HG02798 (cell line): Measurements from ENCODE around the gene PPP1R1C.

Experiments
- ATAC-seq: cut with Tn5 transposase; IDR thresholded peaks from one replicate; pipeline ENCODE4 v1.9.1; 2021; ENCODE audit warnings: mild to moderate bottlenecking; ENCODE audit not compliant: unreplicated experiment, poor library complexity

Gene PPP1R1C

DNA sequence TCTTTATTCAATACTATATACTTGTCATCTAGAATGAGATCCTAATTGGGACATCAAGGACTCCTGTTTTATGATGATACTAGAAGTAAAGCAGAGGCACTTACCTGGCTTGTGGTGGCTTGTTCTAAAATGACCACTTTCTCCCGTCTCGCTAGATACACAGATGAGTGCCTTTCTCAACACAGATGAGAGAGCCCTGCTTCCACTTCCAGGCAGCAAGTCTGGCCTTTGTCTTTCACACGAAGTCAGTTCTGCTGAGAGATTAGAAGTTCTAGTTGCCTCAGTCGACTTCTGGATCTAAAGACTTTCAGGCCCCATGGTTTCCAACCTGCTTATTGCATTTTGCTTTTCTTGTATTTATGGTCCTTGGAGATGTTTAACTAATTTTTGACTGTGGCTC, 70.3 kb downstream of the PPP1R1C start:
- no peak for ATAC-seq

DNA sequence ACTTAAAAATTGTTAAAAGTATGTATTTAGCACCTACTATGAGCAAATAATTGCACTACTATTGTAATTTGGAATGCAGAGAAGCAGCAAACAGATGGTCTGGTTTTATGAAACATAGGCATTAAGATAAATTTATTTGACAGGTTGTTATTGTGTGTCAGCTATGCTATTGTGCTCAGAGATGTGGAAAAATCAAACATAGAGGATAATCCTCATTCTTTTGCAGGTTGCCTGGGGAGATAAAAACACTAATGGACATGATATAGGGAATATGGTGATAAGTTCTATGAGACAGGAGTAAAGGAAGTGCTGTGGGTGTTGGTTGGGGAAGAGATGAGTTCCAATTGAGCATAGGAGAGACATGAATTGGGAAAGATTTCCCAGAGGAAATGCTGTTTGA, 71.3 kb downstream of the PPP1R1C start:
- ATAC-seq, result no peak

DNA sequence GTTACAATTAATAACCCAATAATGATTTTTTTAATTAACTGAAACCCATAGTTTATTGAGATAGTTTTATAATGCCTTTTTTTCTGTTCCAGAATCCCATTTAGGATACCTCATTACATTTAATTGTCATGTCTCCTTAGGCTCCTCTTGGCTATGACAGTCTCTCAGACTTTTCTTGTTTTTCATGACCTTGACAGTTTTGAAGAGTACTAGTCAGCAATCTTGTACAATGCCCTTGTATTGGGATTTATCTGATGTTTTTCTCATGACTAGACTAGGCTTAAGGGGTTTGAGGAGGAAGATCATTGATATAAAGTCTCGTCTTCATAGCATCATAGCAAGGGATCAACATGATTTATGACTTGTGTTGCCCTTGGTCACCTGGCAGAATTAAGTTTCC, 72.4 kb downstream of the PPP1R1C start:
- ATAC-seq, result no peak

DNA sequence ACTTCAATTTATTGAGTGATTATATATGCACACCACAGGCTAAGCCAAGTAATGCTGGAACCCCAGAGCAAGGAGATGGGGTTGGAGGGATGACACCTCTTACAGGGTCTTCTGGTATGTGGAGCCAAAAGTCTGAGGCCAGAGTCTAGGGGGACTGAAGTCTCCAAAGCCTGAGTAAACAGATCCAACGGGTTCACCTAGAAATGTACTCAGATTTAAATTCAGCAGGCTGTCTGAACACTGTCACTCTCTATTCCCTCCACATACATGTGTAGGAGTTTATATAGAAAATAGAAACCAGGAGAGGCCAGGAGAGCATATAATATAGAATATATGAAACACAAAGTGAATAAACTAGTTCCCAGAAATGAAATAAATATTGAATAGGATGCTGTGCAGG, 76.1 kb downstream of the PPP1R1C start:
- ATAC-seq, result no peak

DNA sequence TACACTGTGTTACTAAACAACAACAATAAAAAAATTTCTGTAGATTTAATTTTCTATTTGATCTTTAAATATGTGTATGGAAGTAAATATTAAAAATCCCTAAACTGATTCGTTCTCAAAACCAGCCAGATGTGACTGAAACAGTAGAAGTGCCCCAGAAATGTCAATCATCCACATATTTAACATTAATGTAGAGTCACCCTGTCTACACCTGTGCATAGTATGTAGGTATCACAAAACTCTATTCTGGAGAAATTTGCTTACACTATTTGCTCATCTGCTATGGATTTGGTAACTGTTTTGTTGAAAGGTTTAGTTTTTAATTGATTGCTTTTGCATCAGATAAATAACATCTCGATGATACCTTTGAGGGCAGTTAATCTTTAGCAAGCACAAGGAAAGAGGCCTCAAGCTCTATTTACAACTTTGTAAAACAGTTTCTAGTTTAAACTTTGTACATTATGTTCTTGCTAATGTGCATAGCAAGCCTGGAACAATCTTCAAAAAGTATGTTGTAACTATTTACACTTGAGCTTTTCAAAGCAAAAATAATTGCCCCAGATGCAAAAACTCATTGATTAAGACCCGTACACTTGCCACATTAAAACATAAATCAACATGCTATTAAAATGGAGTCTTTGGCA, 76.8 kb downstream of the PPP1R1C start:
- no peak for ATAC-seq

DNA sequence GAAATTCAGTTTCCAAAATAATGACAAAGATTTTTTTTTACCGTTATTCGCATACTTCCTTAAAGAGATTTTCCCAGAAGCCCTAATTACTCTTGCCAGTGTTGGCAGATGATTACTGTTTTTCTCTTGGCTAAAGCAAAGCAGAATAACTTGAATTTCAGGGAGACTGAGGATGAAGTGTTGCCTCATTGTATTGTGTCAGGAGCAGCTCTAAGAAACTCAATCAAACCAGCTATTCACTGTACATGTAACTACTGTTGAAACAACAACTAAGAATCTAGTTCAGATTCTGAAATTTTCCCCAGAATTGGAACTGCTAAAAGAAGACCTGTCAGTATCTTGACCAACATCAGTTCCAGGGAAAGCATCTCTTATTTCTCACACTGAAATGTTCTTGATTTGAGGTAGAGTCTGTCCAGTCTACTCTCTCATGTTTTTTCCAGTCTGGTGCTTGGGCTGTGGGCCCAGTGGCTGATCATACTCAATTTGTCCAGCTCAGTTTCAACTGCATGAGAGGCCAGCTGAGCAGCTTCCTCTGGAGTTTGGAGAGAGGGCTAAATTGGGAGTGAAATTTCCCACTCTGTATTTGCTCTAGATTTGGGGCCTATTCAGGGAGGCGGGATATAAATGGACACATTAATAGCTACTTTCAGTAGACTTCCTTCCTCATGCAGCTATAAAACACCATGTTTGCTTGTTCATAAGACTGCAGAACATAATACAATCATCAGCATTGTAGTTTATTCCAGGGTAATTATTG, 78.5 kb downstream of the PPP1R1C start:
- no peak for ATAC-seq

DNA sequence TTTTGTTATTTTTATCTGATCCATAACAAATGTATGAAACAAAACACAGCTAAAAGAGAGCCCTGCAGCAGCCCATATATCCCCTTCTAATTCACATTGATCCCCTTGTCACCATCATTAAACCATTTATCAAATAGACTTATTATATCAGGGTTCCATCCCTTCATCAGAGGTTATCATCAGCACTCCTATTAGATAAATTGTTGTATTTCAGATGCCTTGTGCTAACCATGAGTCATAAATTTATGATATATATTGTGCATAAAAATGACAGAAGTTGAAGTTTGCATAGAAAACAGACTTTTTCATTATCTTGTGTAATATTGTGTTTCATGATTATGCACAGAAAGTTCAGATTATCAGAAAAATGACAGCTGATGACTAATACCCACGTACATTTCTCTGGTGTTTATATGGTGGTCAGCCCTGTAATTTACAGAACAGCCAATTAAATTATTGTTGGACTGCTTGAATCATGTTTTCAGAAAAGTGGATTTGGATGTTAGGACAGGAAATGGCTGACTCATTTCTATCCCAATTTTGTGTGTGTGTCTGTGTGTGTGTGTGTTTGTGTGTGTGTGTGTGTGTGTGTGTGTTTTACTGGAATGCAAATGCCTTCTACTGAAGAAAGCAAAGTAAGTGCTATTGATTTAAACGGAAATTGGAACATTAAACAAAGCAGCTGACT, 80.9 kb downstream of the PPP1R1C start:
- ATAC-seq, result no peak

DNA sequence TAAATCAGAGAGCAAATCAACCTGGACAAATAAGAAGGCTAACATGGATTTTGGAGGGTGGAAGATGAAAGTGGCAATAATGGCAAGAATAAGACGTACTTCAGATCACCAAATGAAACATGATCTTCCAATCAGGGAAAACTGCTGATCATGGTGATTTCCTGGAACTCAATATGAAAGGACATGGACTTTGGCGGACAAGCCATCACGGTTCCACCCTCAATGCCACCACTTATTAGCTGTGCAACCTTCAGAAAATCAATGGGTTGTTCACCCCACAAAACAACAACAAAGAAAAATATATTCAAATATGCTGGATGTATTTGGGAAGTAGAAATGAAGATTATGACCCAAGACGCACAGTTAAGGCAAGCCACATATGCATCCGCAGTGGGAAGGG, 81.7 kb downstream of the PPP1R1C start:
- ATAC-seq, result no peak

DNA sequence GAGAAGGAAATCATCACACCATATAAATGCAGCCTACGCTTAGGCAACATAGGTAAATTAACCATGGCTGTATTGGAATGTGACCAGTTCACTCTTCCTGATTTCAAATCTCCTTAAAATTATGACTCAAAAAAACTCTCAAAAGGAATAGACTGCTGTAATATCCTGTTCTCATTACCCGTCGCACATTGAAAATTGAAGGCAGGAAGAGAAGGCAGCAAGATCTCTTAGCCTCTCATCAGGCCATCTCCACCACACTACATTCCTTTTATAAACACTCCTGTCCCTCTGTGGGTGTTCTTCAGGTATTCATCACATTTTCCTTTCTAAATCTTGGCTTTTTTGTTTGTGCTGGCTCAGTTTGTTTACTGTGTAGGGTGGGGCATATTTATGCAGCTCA, 83.2 kb downstream of the PPP1R1C start:
- ATAC-seq, result no peak

DNA sequence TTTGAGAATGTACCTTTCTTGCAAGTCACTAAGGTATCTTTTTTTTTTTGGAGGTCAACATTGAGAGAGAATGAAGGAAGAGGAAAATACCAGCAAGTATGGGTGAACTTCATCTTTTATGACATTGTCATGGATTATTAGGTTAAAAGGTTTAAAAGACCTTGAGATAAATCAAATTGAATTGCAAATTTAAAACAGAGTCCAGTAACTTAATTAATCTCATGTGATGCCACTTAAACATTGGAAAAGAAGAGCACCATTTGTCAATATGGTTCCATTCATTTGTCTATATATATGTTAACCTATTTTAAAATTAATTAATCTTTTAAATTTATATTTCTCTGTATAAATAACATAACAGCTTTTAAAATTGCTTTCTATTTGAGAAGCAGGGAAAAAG, 83.8 kb downstream of the PPP1R1C start:
- no peak for ATAC-seq

DNA sequence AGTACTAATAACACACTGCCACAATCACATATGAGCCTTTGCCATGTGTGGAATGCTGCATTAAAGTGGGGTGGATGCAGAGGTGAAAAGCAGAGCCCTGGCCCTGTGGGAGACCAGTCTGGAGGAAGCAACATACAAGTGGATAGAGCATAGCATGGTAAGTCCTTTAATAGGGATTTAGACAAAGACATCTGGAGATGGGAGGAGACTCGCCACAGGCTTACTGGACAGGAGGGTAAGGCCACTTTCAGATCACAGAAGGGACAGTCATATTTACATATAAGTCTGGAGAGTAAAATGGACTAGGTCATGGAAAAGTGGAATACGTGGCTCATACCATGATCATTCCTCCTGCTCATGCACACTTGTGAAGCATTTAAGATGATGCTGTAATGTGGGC, 84.3 kb downstream of the PPP1R1C start:
- ATAC-seq, result no peak

DNA sequence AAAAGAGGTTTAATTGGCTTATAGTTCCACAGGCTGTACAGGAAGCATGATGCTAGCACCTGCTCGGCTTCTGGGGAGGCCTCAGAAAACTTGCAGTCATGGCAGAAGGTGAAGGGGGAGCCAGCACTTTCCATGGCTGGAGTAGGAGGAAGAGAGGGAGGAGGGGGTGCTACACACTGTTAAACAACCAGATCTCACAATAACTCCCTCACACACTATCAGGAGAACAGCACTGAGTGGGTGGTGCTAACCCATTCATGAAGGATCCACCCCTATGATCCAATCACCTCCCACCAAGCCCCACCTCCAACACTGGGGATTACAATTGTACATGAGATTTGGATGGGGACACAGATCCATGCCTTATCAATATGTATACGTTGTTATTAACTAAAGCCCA, 85.1 kb downstream of the PPP1R1C start:
- no peak for ATAC-seq

DNA sequence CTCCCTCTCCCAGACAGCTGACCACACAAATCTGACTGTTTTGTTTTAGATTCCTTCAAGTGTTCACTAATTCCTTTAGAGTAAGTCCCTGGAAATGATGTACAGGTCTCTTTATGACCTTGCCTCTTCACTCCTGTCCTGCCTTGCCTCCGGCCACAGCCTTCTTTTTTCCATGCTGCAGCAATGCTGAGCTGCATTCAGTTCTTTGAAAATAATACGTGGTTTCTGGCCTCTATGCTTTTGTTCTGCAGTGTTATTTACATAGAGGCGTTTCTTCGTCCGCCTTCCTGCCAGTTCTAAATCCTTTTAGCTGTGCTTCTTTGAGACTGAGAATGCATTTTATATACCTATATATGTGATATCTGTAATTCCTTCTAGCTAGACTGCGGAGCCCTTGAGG, 87.2 kb downstream of the PPP1R1C start:
- no peak for ATAC-seq

DNA sequence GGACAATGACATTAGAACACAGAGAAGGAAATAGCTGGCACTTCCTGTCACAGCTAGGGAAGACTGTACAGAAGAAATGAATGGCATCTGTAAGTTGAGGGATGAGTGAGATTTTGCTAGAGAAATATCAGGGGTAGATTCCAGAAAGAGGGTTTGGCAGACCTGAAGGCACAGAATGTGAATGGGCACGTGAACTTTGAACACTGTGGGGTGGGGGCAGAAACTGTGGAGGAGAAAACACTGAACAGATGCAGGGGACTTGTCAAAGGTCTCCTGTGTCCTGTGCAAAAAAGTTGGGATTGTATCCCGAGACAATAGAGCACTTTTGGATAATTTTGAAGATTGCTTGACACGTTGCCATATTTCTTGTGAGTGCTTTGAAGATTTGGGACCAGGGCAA, 88.0 kb downstream of the PPP1R1C start:
- ATAC-seq, result no peak

DNA sequence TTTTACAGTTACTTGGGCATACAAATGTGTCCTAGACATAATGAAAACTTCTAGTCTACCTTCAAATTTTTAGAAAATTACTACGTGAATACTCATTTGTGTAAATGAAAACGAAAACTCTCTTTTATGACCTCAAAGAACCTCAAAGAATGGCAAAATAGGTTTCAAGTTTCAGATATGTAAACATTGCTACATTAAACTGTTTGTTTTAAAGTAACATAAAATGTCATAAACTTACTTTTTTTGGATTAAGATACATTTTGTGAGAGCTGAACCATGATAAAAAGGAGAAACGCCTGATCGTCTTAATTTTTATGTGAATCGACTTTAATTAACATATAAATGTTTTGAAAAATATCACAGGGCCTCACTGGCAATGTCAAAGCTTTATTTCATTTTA, 91.4 kb downstream of the PPP1R1C start:
- no peak for ATAC-seq

DNA sequence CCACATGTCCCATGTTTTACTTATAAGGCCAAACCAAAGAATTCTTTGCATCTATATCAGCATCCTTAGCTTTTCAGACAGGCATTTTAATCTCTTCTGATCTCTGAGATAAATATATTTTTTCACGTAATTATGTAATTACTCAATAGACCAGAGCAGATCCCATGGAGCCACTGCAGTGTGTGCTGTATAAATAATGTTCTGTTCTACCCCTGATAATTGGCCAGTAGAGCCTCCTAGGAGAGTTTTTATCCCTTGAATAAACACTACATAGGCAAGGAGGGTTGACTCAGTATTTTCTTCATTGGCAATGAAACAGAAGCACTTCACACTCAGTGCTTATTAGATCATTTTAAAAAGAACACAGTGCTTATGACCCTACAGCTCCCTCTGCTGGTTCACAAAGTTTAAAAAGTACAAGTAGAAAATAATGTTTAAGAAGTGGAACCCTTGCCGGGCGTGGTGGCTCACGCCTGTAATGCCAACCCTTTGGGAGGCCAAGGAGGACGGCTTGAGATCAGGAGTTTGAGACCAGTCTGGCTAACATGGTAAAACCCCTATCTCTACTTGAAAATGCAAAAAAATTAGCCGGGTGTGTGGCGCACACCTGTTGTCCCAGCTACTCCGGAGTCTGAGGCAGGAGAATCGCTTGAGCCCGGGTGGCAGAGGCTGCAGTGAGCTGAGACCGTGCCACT, 91.9 kb downstream of the PPP1R1C start:
- peak; percentile 67 for ATAC-seq

DNA sequence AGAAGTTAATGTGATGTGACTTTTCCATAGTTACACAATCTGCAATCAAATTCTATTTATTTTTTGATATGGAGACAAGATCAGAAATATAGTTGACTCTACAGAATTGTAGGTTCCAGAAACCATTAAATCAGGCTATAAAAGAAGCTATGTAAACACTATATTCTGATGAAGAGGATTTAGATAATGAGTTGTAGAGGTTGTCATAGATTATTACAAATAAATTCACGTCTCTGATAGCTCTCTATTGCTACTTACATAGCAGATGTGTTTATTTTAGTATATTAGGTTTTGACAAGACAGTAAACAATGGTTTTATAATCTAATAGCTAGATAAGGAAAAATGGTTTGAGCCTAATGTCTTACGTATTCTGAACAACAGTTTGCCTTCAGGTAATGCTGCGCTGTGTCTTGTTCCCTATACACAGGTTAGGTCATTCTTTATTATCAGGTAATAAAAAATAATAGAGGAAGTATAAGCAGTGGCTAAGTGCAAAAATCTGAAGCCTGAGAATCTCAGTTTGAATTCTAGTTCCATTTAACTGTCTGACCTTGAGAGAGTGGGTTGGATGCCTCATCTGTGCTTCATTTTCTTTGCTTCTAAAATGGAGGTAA, 93.4 kb downstream of the PPP1R1C start:
- no peak for ATAC-seq

DNA sequence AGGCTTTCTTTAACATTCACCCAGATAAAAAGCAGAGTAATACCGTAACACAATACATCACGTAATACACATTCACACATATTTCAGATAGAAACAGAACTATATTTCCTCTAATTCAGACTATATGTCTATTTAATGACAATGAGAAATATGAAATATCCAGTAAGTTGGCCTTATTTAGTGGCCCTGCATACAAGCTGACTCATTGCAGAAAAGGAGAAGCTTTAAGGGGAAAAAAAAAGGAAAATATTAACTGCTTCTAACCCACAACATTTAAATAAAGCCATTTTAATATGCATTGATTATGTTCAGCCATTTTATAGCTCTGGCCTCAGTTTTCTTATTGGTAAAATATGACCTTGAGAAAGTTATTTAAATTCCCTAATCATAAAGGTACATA, 94.8 kb downstream of the PPP1R1C start:
- no peak for ATAC-seq

DNA sequence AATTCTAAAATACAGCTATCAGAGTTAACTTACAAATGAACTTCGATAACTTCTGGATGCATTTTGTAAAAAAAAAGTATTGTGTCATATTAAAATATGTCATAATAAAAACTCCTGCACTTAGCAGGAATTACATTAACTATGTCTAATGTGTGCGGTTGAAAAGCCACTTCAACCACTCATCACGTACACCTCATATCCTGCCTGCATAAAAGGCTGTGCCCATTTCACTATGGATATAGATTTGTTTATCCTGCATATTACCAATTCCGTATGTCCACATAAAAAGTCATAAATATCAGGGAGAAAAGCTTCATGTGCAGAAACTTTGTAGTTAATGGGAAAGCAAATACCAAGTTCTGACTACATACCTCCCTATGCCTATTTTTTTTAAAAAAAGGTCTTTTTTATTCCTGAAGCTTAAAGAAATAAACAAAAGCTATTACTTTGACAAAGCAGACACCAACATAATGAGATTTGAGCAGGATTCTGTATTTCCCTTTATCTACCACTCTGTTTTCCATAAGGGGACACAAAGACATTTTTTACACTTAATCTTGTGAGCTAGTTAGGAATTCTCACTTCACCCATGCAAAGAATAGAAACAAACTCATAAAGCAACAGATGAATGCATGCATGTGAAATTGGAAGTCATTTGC, 96.1 kb downstream of the PPP1R1C start:
- no peak for ATAC-seq

DNA sequence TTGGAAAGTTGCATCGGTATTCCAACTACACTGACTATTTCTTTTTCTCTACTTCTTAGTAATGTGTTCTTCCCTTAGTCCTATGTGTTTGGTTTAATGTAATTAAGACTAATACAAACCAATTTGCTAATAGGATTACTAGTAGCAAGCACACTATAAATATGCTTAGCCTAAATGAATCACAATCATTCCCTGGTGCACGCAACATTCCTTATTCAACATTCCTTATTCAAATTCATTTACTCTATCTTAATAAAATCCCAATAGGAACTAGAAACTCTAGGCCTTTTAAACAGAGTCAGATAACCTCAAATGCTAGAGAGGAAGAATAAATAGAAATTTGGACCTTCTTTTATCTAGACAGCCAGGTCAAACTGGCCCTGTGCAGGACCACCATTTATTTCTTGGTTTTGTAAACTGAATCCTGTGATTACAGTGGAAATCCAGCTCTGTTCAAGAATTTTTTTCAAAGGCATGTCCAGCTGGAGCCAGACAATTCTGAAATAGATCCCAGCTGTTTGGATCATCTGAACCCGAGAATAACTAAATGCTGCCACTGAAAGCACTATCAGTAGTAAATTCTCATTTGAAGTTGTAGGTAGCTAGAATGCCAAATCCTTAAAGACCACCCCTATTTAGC, 103.1 kb downstream of the PPP1R1C start:
- ATAC-seq, result no peak
